HG02884 (cell line): ENCODE measurements around the gene POSTN.

Experiments
- ATAC-seq: cut with Tn5 transposase; IDR thresholded peaks from one replicate; pipeline ENCODE4 v1.9.1; 2021; ENCODE audit warnings: mild to moderate bottlenecking, moderate library complexity; ENCODE audit not compliant: unreplicated experiment

Gene POSTN

DNA sequence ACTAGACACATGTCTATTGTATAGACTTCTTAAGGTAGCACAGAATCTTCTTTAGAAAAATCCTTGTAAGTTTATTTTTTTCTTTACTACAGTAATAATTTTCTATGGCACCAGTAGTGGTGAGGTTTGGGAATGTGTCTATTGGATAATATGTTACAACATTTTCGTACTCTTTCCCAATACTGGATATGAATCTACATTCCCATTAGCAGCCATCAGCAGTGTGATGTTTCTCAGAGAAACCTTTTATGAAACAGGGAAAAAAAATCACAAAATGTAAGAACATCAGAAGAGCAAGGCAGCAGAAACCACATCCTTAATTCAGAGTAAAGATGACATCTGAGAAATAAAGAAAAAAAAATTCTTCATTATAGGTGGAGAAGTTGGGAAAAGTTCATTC, 83.3 kb downstream of the POSTN start:
- ATAC-seq: no peak
